ENCODE data around the gene AACS. TPM values are rescaled to one million over a fixed set of nuclear protein-coding genes. Genes with fewer than 3 reads are reported as not detected.
"Not testable (repeated sequence)": the region's sequence is repeated elsewhere in the genome, so short reads cannot be mapped to it uniquely, and the experiment has no call there.

AACS gene
- total RNA-seq, 1 donor from 2014 or later = 25.2 TPM

DNA sequence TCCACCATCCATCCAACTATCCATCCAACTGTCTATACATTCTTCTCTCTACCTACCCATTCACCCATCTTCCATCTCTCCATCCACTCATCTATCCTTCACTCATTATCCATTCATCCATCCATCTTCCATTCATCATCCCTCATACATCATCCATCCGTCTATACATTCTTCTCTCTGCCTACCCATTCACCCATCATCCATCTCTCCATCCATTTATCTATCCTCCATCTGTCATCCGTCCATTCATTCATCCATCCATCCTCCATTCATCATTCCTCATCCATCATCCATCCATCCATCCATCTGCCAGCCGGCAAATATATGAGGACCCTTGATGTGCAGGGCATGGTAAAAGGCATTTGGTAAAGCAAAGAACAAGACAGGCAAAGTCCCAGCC lies 25.2 kb downstream of the AACS start:
- intact Hi-C loops (cut with micrococcal nuclease) = no loop called here

DNA sequence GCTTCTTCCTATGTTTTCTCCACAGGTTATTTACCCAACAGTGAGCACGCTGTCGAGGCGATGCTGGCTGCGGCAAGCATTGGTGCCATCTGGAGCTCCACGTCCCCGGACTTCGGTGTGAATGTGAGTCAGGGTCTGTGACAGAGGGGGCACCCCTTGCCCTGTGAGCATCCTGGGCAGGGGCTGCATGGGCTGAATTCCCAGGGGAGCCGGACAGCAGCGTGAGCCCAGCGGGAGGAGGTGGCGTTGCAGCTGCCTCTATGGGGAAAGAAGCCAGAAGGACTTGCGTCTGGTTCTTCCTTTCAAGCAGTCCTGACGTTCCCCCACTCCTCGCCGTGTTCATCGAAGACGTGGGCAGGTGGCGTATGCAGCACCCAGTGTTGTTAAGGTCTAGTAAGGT lies 26.2 kb downstream of the AACS start:
- intact Hi-C loops (cut with micrococcal nuclease) = no loop called here

DNA sequence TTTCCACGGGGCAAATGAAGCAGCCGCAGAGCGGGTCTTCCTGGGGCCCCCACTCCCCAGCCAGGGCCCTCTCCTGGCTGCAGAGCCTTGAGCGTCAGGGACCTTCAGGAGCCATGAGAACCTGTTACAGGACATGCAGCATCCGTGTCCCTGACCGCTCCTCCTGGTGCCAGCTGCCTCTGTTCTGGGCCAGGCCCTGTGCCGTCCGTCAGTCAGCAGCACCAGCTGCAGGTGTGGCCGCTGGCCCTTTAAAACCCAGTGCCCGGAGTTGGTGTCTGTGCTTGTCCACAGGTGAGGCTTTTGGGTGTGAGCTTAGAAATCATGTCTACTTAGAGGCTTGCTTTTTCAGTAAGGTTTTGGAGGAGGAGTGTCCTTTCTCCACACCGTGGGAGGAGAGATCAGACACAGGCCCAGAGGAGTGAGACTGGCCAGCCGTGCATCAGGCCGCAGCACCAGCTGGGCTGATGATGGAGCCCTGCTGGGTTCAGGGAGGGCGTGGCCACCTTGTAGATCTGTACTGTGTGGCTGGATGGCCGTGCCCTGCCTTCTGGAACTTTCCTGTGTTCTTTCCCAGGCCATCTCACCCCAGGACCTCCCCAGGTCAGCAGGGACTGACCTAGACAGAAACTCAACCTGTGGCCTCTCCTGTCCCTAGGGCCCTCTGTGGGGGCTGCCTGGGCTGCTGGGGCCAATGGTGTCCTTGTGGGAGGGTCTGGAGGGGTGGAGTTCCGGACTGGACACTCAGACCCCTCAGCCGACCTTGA lies 27.1 kb downstream of the AACS start:
- intact Hi-C loops (cut with micrococcal nuclease) = no loop called here

DNA sequence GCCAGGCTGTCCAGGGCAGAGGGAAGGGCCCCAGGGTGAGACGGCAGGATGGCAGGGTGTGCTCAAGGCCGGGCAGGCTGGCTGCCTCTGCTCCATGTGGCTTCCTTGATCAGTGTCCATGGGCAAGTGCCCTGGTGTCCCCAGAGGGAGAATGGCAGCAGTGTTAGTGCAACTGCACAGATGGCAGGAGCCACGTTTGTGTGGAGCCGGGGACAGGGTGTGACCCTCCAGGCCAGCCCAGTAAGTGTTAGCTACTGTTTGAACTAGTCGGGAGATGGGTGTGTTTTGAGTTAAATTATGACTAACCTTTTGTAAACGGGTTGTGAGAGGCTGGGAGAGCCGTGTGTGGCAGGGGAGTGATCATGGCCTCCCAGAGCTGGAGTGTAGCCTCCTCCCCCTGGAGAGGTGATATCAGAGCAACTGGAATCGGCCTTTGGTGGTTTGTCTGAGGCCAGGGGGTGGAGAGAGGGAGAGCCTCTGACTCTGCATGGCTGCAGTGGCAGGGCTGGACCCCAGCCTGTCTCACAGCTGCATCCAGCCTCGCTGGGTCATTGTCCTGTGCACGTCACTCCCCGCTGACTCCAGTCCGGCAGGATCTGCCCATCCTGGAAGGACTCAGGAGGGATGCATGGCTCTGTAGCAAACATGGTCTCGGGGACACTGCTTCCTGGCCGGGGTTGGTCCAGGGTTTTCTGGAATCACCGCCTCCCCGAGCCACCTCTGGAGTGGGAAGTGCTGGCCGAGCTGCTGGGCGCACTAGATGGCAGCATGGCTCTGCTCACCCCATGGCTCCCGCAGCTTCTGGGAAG lies 27.8 kb downstream of the AACS start:
- intact Hi-C loops (cut with micrococcal nuclease) = no loop called here

DNA sequence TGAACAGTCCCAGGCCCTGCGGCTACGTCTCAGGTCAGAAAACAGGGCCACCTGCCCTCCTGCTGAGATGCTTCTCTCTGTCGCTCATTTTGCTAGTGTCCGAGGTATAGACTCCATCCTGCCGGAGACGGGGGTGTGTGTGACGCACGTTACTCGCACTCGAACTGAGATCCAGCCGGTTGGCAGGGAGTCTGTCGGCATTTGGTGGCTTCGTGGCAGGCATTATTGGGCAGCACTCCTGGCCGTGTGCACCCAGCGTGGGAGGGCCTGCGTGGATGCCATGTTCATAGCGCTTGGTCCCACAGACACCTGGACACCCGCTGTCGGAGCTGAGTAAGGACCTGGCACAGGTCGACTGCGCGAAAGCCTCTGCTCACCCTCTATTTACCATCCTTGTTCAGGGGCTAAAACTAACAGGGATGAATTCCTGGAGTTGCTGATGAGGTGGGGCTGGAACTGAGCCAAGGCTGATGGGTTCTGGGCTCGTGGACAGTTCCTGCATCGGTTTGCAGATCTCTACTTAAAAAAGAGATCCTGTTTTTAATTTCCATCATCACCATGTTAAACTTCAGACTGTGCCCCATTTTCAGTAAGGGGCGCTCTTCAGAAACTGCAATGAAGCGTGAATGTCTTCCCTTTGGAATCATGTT lies 28.6 kb downstream of the AACS start:
- intact Hi-C loops (cut with micrococcal nuclease) = no loop called here

DNA sequence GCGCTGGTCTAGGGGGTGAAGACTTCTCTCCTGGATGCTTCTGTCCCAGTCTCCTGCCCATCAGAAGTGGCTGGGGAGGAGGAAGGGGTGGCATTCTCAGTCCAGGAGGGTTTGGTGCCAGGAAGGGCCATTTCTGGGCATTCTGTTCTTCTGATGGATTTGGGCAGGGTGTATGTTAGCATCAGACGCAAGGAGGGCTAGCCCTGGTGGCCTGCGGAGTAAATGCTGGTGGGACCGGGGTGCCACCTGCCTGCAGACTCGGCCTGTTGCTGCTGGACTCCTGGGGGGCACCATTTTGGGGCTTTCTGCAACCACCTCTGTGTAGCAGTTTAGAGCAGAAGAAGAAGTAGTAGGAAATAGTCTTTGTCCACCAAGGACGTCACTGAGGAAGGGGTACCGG lies 31.7 kb downstream of the AACS start:
- intact Hi-C loops (cut with micrococcal nuclease) = no loop called here

DNA sequence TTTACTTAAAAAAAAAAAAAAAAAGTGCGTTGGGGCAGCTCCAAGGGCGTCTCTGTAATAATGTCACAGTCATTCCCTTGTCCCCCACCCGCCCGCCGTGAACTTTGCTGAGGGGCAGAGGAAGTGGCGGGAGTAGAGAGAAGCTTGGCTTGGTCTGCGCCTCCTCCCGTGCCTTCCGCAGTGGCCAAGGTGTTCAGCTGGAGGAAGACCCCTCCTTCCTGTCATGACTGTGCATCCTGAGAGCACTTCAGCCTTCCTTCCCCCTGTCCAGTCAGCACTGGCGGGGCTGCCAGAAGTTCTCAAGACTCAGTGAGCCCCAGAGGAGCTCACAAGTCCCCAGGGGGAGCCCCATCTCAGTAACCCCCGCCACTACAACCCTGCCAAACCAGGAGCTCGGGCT lies 32.2 kb downstream of the AACS start:
- intact Hi-C loops (cut with micrococcal nuclease) = no loop called here

DNA sequence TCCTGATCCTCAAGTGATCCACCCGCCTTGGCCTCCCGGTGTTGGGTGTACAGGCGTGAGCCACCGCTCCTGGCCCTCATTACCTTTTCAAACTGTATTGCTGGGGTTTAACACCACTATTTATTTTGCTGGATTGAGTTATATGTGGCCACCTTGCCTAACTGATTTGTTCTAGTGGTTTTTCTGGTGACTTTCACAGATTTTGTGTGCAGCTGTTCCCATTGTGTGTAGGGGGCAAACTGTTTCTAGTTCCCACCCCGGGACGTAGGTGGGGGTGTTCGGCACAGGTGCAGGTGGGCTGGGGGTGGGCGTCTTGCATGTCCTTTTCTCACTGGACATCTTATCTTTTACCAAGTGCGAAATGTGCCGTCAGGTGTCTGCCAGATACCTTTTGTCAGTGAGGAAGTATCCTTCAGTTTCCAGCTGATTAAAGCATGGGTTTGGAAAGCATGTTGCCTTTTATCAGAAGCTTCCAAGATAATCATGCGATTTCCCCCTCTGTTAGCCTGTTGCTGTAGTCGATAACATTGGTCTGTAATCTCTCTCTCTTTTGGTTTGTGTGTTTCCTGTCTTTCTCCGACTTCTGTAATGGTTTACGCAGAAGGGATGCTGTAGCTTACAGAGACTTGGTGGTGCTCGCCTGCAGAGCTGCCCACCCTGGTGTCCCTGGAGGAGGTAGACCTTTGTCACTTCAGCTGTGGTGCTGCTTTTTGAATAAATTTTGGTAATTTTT lies 33.6 kb downstream of the AACS start:
- intact Hi-C loops (cut with micrococcal nuclease) = no loop called here

DNA sequence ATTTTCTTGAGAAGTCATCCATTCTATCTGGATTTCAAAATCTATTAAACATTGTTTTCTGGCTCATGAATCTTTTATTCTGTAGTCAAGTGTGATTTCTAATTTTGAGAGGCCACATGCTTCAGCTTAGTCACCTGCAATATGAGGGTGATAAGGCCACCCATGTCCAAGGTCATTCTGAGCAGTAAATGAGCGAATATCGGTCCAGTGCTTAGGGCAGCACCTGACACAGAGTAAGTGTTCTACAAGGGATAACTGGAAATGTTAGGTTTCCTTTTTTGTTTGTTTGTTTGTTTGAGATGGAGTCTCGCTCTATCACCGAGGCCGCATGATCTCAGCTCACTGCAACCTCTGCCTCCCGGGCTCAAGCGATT lies 34.2 kb downstream of the AACS start:
- intact Hi-C loops (cut with micrococcal nuclease) = no loop called here

DNA sequence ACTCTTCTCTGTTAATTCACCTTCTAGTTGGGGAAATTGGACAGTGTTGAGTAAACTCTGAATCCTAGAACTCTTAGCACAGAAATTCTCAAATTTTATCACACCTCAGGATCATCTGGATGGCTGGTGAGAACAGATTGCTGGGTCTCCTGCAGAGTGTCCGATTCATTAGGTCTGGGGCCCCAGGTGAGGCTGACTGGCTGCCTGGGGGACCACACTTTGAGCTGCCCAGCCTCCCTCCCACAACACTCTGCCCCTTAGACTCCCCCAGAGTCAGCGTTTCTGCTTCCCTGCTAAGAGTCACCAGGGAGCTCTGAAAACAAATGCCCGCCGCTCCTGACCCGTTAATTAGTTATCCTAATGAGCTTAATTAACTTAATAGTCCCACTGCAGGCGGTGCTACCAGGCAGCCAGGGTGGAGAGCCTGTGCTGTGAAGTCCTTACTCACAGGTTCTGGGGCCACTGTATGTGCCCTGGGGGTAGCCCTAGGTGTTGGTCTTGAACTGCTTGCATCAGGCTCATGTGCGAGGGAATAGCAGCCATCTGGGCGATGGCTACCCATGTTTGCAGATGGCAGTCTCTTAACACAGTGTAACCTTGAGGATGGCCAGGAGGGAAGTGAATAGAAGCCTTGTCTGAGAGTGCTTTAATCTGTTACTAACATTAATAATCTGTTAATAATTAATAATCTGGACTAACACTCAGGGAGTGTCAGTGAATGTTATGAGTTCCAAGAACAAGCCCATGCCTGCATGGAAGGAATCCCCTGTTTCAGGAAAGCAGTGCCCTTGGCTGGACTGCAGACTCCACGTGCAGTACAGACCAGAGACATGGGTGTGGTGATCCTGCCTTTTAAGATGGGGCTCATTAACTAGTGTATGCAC lies 35.6 kb downstream of the AACS start:
- intact Hi-C loops (cut with micrococcal nuclease) = no loop called here

DNA sequence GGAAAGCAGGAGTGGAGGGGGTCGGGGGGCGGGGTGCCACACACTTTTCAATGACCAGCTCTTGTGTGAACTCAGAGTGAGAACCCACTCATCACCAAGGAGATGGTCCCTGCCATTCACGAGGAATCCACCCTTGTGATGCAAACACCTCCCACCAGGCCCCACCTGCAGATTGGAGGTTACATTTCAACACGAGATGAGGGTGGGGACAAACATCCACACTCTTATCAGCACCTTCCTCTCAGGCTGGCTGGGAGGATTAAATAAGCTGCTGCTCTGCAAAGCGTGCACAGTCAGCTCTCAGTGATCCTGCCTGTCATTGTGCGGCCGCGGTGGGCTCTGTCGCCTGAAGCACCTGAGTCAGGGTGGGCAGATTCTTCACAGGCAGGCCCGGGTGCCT lies 39.7 kb downstream of the AACS start:
- intact Hi-C loops (cut with micrococcal nuclease) = no loop called here

DNA sequence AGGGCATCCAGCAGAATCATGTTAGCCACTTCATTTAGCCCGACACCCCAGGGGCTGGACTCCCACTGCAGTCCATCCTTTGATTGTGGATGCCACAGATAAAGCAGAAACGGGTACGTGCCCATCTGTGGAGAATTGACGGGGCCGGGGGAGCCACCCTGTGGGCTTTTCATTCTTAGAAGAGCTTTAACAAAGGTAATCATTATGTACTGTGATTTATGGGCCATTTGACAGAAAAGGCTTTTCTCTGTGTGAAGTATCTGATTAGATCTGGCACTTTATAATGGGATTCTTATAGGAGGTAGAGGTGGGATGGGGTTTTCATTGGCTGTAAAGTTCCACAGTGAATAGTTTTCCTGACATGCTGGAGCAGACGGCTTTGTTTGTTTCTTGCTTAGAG lies 40.4 kb downstream of the AACS start:
- intact Hi-C loops (cut with micrococcal nuclease) = no loop called here

DNA sequence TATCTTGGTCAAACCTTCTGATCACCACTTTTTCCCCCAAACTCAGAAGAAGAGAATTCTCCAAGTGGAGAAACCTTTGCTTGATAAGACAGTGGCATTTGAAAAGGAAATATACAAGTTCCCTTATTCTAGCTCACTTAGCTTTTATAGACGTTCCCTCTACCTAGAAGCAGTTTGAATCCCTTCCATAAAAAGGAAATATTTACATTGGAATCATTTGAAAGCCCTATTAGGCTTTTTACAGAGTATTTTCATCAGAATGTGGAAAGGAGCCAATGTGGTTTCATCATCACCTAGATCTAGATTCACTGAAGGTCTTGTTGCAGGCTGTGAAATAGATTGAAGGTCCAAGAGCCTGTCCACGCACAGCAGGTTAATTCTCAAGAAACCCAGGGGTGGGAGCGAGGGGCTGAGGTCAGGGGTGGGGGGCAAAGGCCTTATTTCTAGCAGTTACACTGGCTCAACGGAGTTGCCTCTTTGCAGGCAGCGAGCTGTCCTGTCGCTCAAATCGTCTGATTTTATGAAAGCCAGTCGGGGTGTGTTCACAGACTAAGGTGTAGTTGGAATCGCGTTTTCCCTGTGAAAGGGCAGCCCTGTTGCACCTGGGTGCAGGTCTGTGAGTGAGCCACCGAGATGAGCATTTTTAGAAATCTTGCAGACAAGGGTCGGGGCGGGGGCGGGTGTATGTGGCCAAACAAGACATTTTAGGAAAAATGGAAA lies 45.6 kb downstream of the AACS start:
- intact Hi-C loops (cut with micrococcal nuclease) = no loop called here

DNA sequence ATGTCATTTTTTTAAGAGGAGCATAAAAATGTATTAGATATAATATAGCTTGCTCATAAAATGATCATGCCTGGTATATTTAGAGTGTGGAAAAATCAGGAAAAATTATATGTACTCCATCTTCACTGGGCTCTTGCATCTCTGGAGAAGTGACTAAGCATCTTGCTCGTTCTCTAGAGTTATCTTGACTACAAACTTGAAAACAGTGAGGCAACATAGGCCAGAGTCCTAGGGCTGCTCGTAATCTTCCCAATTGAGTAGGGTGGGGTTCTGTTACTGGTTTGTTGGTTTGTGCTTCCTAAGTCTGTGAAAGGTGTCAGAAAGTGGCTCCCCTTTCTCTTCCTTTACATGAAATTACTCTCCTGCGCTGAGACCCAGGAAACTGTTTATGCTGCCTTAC lies 46.2 kb downstream of the AACS start:
- intact Hi-C loops (cut with micrococcal nuclease) = no loop called here

DNA sequence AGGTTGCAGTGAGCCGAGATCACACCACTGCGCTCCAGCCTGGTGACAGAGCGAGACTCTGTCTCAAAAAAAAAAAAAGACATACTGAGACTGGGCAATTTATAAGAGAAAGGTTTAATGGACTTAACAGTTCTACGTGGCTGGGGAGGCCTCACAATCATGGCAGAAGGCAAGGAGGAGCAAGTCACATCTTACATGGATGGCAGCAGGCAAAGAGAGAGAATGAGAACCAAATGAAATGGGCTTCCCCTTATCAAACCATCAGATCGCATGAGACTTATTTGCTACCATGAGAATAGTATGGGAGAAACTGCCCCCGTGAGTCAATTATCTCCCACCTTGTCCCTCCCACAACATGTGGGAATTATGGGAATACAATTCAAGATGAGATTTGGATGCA lies 47.4 kb downstream of the AACS start:
- intact Hi-C loops (cut with micrococcal nuclease) = not testable (repeated sequence)

DNA sequence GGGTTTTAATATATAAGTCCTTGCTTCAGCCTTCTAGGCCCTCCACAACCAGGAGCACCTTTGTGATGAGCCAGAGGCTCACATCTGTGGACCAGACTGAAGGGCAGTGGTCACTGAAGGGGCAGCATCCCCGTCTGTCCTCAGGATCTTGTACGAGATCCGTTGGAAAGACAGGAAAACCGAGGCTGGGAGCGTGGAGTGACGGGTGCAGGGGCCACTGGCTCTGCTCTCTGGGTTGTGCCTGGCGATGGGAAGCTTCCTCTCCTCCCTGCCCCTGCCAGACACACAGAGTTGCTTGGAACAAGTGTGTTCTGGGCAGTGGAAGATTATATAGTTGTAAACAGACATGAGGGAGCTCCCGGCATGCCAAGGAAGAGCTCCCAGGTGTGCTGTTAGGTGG lies 48.0 kb downstream of the AACS start:
- intact Hi-C loops (cut with micrococcal nuclease) = no loop called here

DNA sequence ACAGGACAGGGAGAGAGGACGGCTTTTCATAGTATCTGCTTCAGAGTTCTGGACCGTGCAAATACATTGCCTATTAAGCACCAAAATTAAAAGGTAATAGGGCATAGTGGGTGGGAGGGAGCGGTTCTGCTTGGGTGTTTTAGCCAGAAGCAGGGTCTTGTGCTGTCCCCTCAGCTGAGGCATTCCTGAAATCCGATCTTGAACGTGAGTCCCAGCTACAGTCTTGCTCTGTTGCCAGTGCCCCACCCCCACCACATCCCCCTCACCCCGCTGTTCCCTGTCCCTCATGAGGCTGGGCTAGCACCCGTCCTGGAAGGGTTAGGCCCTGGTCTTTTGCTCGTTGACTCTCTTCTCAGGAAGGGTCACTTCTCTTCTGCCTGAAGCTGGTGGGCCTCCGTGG lies 48.6 kb downstream of the AACS start:
- intact Hi-C loops (cut with micrococcal nuclease) = no loop called here

DNA sequence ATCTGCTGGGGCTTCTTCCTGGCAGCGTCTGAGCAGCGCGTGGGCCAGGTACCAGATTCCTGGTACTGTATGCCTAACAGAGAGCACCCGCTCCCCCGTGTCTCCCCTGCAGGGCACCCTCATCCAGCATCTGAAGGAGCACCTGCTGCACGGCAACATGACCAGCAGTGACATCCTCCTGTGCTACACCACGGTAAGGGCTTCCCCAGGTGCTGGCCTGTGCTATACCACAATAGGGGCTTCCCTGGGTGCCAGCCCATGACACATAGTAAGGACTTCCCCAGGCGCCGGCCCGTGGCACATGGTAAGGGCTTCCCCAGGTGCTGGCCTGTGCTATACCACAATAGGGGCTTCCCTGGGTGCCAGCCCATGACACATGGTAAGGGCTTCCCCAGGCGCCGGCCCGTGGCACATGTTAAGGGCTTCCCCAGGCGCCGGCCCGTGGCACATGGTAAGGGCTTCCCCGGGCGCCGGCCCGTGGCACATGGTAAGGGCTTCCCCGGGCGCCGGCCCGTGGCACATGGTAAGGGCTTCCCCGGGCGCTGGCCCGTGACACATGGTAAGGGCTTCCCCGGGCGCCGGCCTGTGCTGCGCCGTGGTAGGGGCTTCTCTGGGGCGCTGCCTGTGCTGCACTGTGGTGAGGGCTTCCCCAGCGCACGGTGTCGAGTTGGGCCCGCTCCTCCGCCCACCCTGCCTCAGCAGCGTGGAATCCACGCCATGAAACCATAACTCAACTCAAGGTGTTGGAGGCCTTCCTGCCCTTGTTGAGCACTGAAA lies 49.3 kb downstream of the AACS start:
- intact Hi-C loops (cut with micrococcal nuclease) = no loop called here

DNA sequence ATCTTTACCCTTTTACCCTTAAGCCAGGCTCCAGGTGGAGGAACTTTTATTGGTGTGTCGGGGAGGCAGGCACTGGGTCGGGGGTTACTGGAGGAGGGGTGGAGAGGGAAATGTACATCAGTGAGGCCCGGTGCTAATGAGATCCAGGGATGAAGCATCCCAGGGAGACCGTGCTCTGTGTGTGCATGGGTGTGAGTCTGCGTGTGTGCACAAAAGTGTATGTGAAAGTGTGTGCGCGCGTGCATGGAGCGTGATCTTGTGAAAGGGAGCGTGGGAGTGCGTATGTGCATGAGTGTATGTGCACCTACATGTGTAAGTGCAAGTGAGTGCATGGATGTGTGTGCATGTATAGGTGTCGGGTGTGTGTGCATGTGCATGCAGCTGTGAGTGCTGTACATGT lies 55.3 kb downstream of the AACS start:
- intact Hi-C loops (cut with micrococcal nuclease) = no loop called here

Data from T-helper 1 cell treated with Interleukin-12 subunit alpha and Interleukin-12 subunit beta and Interleukin-4 antibody, amounts not matched to agents 30 ng/mL and 1 ng/mL, for 36 hours (primary cell).